Prostate gland (tissue), 2 donors: ENCODE results near the gene ONECUT2. TPM values are rescaled to one million over a fixed set of nuclear protein-coding genes. Genes with fewer than 3 reads are reported as not detected.

ENCODE experiments used
- DNase-seq: peaks from one replicate; pipeline ENCODE4 v3.0.0-alpha.2; 2019; ENCODE audit warnings: low spot score
- H3K27ac ChIP-seq, 2 donors: fragments of 200-600 bp; sonication (generic); 2 replicates each; pipeline ENCODE4 v1.5.1; 2017 to 2019
- H3K27me3 ChIP-seq: fragments of 200-600 bp; sonication (generic); replicated peaks from 2 replicates; pipeline ENCODE4 v1.5.1; 2019; ENCODE audit not compliant: insufficient read depth
- H3K36me3 ChIP-seq, 2 donors: fragments of 200-600 bp; sonication (generic); 1 replicate in 1 of 2; 2 replicates in 1 of 2; pipeline versions ENCODE4 v1.5.1 to v1.8.1; 2017 to 2019
- H3K4me1 ChIP-seq: fragments of 200-600 bp; sonication (generic); replicated peaks from 2 replicates; pipeline ENCODE4 v1.5.1; 2019
- H3K4me3 ChIP-seq, 2 donors: fragments of 200-600 bp; sonication (generic); 2 replicates each; pipeline ENCODE4 v1.5.1; 2017 to 2019
- H3K9me3 ChIP-seq: fragments of 200-600 bp; sonication (generic); 2 replicates; pipeline ENCODE4 v1.5.1; 2017
- CTCF ChIP-seq, 4 experiments: fragments of 200-600 bp in 2 of 4; fragments of 450-650 bp in 2 of 4; sonication (generic) in 2 of 4; IDR thresholded peaks; 1 replicate in 3 of 4; 2 replicates in 1 of 4; pipeline ENCODE4 v1.5.1; 2016 to 2019; ENCODE audit warnings: antibody characterized with exemption in 4 of 4, mild to moderate bottlenecking in 2 of 4, moderate library complexity in 2 of 4
- POLR2A ChIP-seq: fragments of 450-650 bp; IDR thresholded peaks from one replicate; pipeline ENCODE4 v1.6.1; 2016; ENCODE audit warnings: antibody characterized with exemption, mild to moderate bottlenecking
- POLR2AphosphoS5 ChIP-seq: sonication (generic); formaldehyde crosslinking; IDR thresholded peaks from one replicate; pipeline ENCODE4 v1.6.1; 2017; ENCODE audit warnings: antibody characterized with exemption
- WGBS: methylation state at CpG from one replicate; pipeline ENCODE4 v1.1.5; 2018; 5-methylcytosine and 5-hydroxymethylcytosine counted together
- intact Hi-C: fragments of 100-400 bp; cut with DNase I; formaldehyde crosslinking; loops from one replicate; pipeline ENCODE4 v1.14.2; 2022
- total RNA-seq, 2 donors: library from RNA; depleted of rRNA; stranded (reverse); fragments of >200 nt; gene quantifications; one replicate each; pipeline ENCODE4 v1.1.0, GENCODE V29; 2016

Gene ONECUT2
- total RNA-seq, 2 donors from 2014 or later: 0.09 to 0.45 TPM

DNA sequence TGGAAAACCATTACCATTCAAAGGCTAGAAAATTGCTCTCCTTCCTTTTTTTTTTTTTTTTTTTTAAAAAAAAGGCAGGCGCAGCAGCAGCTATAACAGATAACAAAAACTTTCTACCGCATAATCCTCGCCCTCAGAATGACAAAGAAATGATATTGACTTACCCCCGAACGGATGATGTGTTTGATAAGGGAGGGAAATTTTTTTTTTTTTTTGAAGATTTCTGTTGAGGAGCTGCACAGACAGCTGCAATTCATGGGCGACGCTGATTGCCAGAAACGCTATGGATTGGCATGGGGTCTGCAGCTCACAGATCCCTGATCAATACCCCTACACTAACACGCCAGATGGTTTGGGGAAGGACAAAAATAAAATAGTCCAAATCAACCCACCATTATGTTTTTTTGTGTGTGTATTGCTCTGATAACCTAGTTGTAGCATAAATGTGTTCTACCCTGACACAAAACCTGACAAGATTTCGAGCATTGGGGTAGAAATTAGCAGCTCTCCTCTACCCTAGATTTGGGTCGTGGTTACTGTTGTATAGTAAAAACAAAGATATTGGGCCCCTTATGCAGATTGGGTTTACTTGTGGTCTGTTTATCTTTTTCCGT lies 3.6 kb upstream of the ONECUT2 start:
- intact Hi-C loops: no loop called here
- H3K4me3 ChIP-seq: no peak overlapping the region
- H3K36me3 ChIP-seq: no peaks in the 10 kb centered on the region
- DNase-seq: no peak
- no peak overlapping the region for H3K27ac ChIP-seq
- TF ChIP-seq POLR2AphosphoS5: no peak
- TF ChIP-seq POLR2A: no peak
- no peak for TF ChIP-seq CTCF (IDR thresholded peaks at IDR 0.05)
- peaks cover 4% of the 10 kb centered on the region for H3K4me1 ChIP-seq
- peaks cover 36% of the 10 kb centered on the region for H3K27me3 ChIP-seq
- H3K9me3 ChIP-seq: no peaks in the 10 kb centered on the region
- WGBS: 5% methylated on average over 12 of the region's 12 CpGs

DNA sequence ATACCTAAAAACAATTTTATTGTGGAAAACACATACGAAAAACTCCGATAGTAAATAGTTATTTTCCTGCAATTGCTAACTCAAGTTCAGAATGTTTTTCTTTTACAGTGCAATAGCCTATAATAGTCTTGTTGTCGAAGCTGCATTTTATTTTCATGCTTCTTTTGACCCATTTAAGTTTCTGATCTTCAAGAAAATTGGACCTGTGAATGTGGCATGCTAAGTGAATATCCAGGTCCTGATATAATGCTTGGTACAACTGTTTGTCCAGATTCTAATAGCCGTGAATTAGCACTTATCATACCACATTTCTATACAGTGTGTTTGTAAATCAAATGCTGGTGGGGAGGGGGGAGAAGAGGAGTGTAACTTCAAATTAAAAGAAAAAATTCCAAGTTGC lies 3.0 kb upstream of the ONECUT2 start:
- TF ChIP-seq CTCF (IDR thresholded peaks at IDR 0.05) (no peak), POLR2AphosphoS5 (no peak), POLR2A (no peak)
- no peaks in the 10 kb centered on the region for H3K9me3 ChIP-seq
- H3K4me1 ChIP-seq: peaks cover 4% of the 10 kb centered on the region
- no peak overlapping the region for H3K4me3 ChIP-seq
- DNase-seq: no peak
- intact Hi-C loops: no loop called here
- 26% methylated on average over 4 of the region's 4 CpGs for WGBS
- peaks cover 42% of the 10 kb centered on the region for H3K27me3 ChIP-seq
- H3K36me3 ChIP-seq: no peaks in the 10 kb centered on the region
- H3K27ac ChIP-seq: no peak overlapping the region

DNA sequence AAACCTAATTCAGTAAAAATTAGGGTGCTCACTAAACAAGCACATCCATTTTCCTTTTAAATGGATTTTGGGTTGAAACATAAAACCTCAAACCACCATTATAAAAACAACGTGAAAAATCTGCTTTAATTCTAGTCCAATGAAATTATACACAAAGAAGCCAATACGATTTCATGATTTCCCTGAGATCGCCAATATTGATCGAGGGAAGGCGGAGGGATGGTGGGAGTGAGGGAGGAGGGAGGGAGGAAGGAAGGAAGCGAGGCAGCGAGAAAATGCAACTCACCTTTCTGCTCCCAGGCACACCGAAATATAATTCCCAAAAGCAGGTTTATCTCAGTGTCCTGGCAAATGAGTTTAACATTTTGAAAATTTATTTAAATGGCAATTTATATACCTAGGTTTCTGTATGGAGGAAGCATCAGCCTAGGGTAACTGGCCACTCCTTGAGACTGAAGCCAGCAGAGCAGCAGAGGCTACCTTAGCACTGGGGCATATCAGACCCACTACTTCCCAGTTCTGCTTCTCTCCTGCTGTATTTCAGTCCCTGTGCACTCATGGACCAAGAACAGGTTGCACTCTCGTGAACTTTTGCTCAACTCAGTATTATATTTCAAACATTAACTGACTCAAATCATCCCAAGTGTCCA lies 2.3 kb upstream of the ONECUT2 start:
- H3K4me3 ChIP-seq: no peak overlapping the region
- intact Hi-C loops: no loop called here
- no peaks in the 10 kb centered on the region for H3K36me3 ChIP-seq
- WGBS: 4% methylated on average over 9 of the region's 9 CpGs
- DNase-seq: no peak
- peaks cover 40% of the 10 kb centered on the region for H3K27me3 ChIP-seq
- H3K9me3 ChIP-seq: no peaks in the 10 kb centered on the region
- TF ChIP-seq CTCF (IDR thresholded peaks at IDR 0.05) (no peak), POLR2AphosphoS5 (no peak), POLR2A (no peak)
- H3K27ac ChIP-seq: no peak overlapping the region
- H3K4me1 ChIP-seq: peaks cover 4% of the 10 kb centered on the region

DNA sequence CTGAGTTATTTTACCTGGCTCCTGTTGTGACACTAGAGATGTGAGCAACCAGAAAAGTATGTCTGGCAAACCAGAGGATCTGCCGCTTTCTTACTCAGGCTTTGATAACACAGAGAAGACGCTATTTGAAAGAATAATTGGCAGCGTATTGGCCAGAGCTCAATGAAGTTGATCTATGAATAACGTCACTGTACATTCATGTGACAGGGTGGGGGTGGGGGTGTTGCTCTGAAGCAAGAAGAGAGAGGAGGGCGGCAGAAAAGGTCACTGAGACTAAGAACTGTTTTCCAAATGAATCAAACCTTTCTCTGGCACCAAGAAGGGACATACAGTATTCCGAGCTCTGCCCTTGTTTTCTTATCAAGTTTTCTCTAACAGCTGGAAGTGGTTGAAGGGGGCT lies 1.7 kb upstream of the ONECUT2 start:
- Histone ChIP-seq H3K4me3 (no peak overlapping the region), H3K27me3 (peaks cover 40% of the 10 kb centered on the region), H3K4me1 (peaks cover 4% of the 10 kb centered on the region), H3K36me3 (no peaks in the 10 kb centered on the region), H3K27ac (no peak overlapping the region), H3K9me3 (no peaks in the 10 kb centered on the region)
- intact Hi-C loops: no loop called here
- 5% methylated on average over 6 of the region's 6 CpGs for WGBS
- no peak for DNase-seq
- TF ChIP-seq POLR2A (no peak), CTCF (IDR thresholded peaks at IDR 0.05) (no peak), POLR2AphosphoS5 (no peak)
